DOHH2 (cell line): Measurements from ENCODE around the gene KDM4D.

Source experiments
- H3F3A ChIP-seq: fragments of 200-600 bp; sonication (generic), shearing (Covaris generic); 2 replicates; pipeline ENCODE4 v1.6.0; 2016; ENCODE audit warnings: antibody characterized with exemption, mild to moderate bottlenecking; ENCODE audit not compliant: control insufficient read depth, insufficient read depth
- H3K27ac ChIP-seq: fragments of 200-600 bp; sonication (generic); 2 replicates; pipeline ENCODE4 v1.5.1; 2014; ENCODE audit warnings: low read depth, mild to moderate bottlenecking, low read length, moderate library complexity
- H3K27me3 ChIP-seq: fragments of 200-600 bp; sonication (generic); 2 replicates; pipeline ENCODE4 v1.6.1; 2014; ENCODE audit warnings: mild to moderate bottlenecking, low read length, mixed read lengths; ENCODE audit not compliant: control insufficient read depth
- H3K36me3 ChIP-seq: fragments of 200-600 bp; sonication (generic); 2 replicates; pipeline ENCODE4 v1.6.1; 2014; ENCODE audit warnings: mild to moderate bottlenecking, low read length, moderate library complexity, mixed read lengths; ENCODE audit not compliant: control insufficient read depth
- H3K4me1 ChIP-seq: fragments of 200-600 bp; sonication (generic); 2 replicates; pipeline ENCODE4 v1.6.1; 2014; ENCODE audit warnings: mild to moderate bottlenecking, low read length, mixed read lengths; ENCODE audit not compliant: control insufficient read depth
- H3K4me2 ChIP-seq: fragments of 200-600 bp; sonication (generic); 2 replicates; pipeline ENCODE4 v1.6.0; 2014; ENCODE audit warnings: mild to moderate bottlenecking, low read length, moderate library complexity
- H3K4me3 ChIP-seq: fragments of 200-600 bp; sonication (generic); 2 replicates; pipeline ENCODE4 v1.5.1; 2014; ENCODE audit warnings: mild to moderate bottlenecking, low read length, mixed read lengths
- H3K79me2 ChIP-seq: fragments of 200-600 bp; sonication (generic); 2 replicates; pipeline ENCODE4 v1.6.1; 2014; ENCODE audit warnings: mild to moderate bottlenecking, low read length, mixed read lengths; ENCODE audit not compliant: control insufficient read depth
- H3K9me2 ChIP-seq: fragments of 200-600 bp; sonication (generic); replicated peaks from 2 replicates; pipeline ENCODE4 v1.6.1; 2014; ENCODE audit warnings: mild to moderate bottlenecking, low read length, mixed read lengths; ENCODE audit not compliant: control insufficient read depth
- H3K9me3 ChIP-seq: fragments of 200-600 bp; sonication (generic); 2 replicates; pipeline ENCODE4 v1.6.1; 2014; ENCODE audit warnings: antibody characterized with exemption, low read length, mixed read lengths; ENCODE audit not compliant: control insufficient read depth, insufficient read depth
- H4K20me1 ChIP-seq: fragments of 200-600 bp; sonication (generic); 2 replicates; pipeline ENCODE4 v1.6.0; 2014; ENCODE audit warnings: low read depth, mild to moderate bottlenecking, antibody characterized with exemption, low read length, moderate library complexity; ENCODE audit not compliant: control insufficient read depth, insufficient read depth
- CTCF ChIP-seq: fragments of 200-600 bp; sonication (generic); IDR thresholded peaks from one replicate; pipeline ENCODE4 v1.5.1; 2014; ENCODE audit warnings: antibody characterized with exemption, mild to moderate bottlenecking, low read depth, low read length; ENCODE audit not compliant: poor library complexity, severe bottlenecking
- EZH2phosphoT487 ChIP-seq: fragments of 200-600 bp; sonication (generic); IDR thresholded peaks from 2 replicates; pipeline ENCODE4 v1.6.1; 2017; ENCODE audit warnings: borderline replicate concordance, mild to moderate bottlenecking, antibody characterized with exemption, low read length, moderate library complexity, mixed read lengths

Gene KDM4D

GRCh38 chr11:95003716-95004115 is 30.2 kb downstream of the KDM4D start:
- Histone ChIP-seq H3K27ac (no peak overlapping the region), H3F3A (no peaks in the 10 kb centered on the region), H3K9me3 (no peaks in the 10 kb centered on the region), H4K20me1 (no peaks in the 10 kb centered on the region), H3K4me1 (no peaks in the 10 kb centered on the region), H3K4me3 (no peak overlapping the region), H3K4me2 (no peak overlapping the region), H3K27me3 (peaks cover 5% of the 10 kb centered on the region; the same call in 1 of the 2 replicates), H3K36me3 (no peaks in the 10 kb centered on the region), H3K9me2 (no peaks in the 10 kb centered on the region), H3K79me2 (no peaks in the 10 kb centered on the region)
- TF ChIP-seq EZH2phosphoT487 (no peak), CTCF (no peak)

GRCh38 chr11:95005642-95006041 is 32.1 kb downstream of the KDM4D start:
- Histone ChIP-seq H3K9me3 (no peaks in the 10 kb centered on the region), H4K20me1 (no peaks in the 10 kb centered on the region), H3F3A (no peaks in the 10 kb centered on the region), H3K27ac (no peak overlapping the region), H3K36me3 (no peaks in the 10 kb centered on the region), H3K4me2 (no peak overlapping the region), H3K4me3 (no peak overlapping the region), H3K9me2 (no peaks in the 10 kb centered on the region), H3K79me2 (no peaks in the 10 kb centered on the region), H3K27me3 (peaks cover 5% of the 10 kb centered on the region; the same call in 1 of the 2 replicates), H3K4me1 (no peaks in the 10 kb centered on the region)
- TF ChIP-seq CTCF (no peak), EZH2phosphoT487 (no peak)

- Histone ChIP-seq H3K36me3 (no peaks in the 10 kb centered on the region), H3K79me2 (no peaks in the 10 kb centered on the region), H3K4me1 (no peaks in the 10 kb centered on the region), H4K20me1 (no peaks in the 10 kb centered on the region), H3K27ac (no peak overlapping the region), H3K9me3 (no peaks in the 10 kb centered on the region), H3K9me2 (no peaks in the 10 kb centered on the region), H3K4me3 (no peak overlapping the region), H3K27me3 (peaks cover 8% of the 10 kb centered on the region; the same call in 1 of the 2 replicates), H3F3A (no peaks in the 10 kb centered on the region), H3K4me2 (no peak overlapping the region)
- no peak for TF ChIP-seq EZH2phosphoT487
- no peak for TF ChIP-seq CTCF
These were observed 37.9 kb downstream of the KDM4D start for GRCh38 chr11:95011376-95011775.
